GM12878 (cell line): ENCODE results near the gene STRIP2. TPM values are rescaled to one million over a fixed set of nuclear protein-coding genes. Genes with fewer than 3 reads are reported as not detected.

Source experiments
- ATAC-seq: fragments of 200-7000 bp; cut with Tn5 transposase; 3 replicates; pipeline ENCODE4 v1.9.1; 2020; ENCODE audit warnings: mild to moderate bottlenecking, moderate library complexity
- BruUV-seq: library from RNA; stranded (reverse); fragments of 400-500 nt; replicated peaks from 2 replicates; lab custom pipeline; 2021; lab: Mats Ljungman, UMichigan
- CTCF ChIA-PET: fragments of 300-600 bp; sonication (Branson Sonifier 250); formaldehyde crosslinking; extraction: SDS; loops from one replicate; lab custom pipeline; 2021; ENCODE audit warnings: inconsistent platforms; lab: Yijun Ruan, JAX
- POLR2A ChIA-PET: fragments of 350-600 bp; formaldehyde crosslinking; extraction: SDS; loops from one replicate; lab custom pipeline; 2021; ENCODE audit warnings: inconsistent platforms; lab: Charles Lee
- RAD21 ChIA-PET: fragments of 300-600 bp; sonication (Branson Sonifier 250); formaldehyde crosslinking; loops from one replicate; lab custom pipeline; 2023; ENCODE audit warnings: antibody characterized with exemption; ENCODE audit not compliant: unreplicated experiment; lab: Charles Lee
- SMC1A ChIA-PET: fragments of 300-600 bp; sonication (Branson Sonifier 250); formaldehyde crosslinking; loops from one replicate; lab custom pipeline; 2023; ENCODE audit not compliant: unreplicated experiment, uncharacterized antibody; lab: Charles Lee
- DNase-seq: peaks from one replicate; pipeline ENCODE4 v3.0.0-alpha.2; 2011; ENCODE audit warnings: low read depth, low spot score
- FAIRE-seq: peaks from 3 replicates; lab custom pipeline; 2011; peaks lifted over from hg19 to GRCh38; lab: Jason Lieb, UNC
- H2AFZ ChIP-seq: 2 replicates; pipeline ENCODE4 v1.6.0; 2011; ENCODE audit warnings: low read depth, low read length, control low read depth; ENCODE audit not compliant: control insufficient read depth
- H3K27ac ChIP-seq: 2 replicates; pipeline ENCODE4 v1.5.1; 2011; ENCODE audit warnings: control low read depth; ENCODE audit not compliant: control insufficient read depth, insufficient read depth
- H3K27me3 ChIP-seq, 2 experiments: replicated peaks in 1 of 2; 2 replicates each; pipeline versions ENCODE4 v1.6.0 to v1.6.1; 2011; ENCODE audit warnings: low read length in 1 of 2; ENCODE audit not compliant: control insufficient read depth in 2 of 2, insufficient read depth in 2 of 2
- H3K36me3 ChIP-seq, 2 experiments: 2 replicates each; pipeline ENCODE4 v1.5.1; 2011; ENCODE audit warnings: low read length in 1 of 2; ENCODE audit not compliant: control insufficient read depth in 2 of 2, insufficient read depth in 2 of 2
- H3K4me1 ChIP-seq: 2 replicates; pipeline ENCODE4 v1.6.1; 2011; ENCODE audit warnings: mild to moderate bottlenecking, low read length, moderate library complexity, mixed read lengths; ENCODE audit not compliant: control insufficient read depth, insufficient read depth
- H3K4me2 ChIP-seq: 2 replicates; pipeline ENCODE4 v1.6.0; 2011; ENCODE audit warnings: control low read depth; ENCODE audit not compliant: control insufficient read depth, insufficient read depth
- H3K4me3 ChIP-seq: fragments of 200-600 bp; sonication (generic); 2 replicates; pipeline ENCODE4 v1.5.1; 2016
- H3K79me2 ChIP-seq: 2 replicates; pipeline ENCODE4 v1.6.0; 2011; ENCODE audit warnings: low read length; ENCODE audit not compliant: control insufficient read depth, insufficient read depth
- H3K9ac ChIP-seq: 2 replicates; pipeline ENCODE4 v1.8.0; 2011; ENCODE audit warnings: low read length, control low read depth, mixed read lengths; ENCODE audit not compliant: control insufficient read depth, insufficient read depth
- H3K9me3 ChIP-seq: replicated peaks from 3 replicates; pipeline ENCODE4 v1.5.1; 2011; ENCODE audit warnings: mild to moderate bottlenecking, low read length; ENCODE audit not compliant: control insufficient read depth, insufficient read depth
- H4K20me1 ChIP-seq: 2 replicates; pipeline ENCODE4 v1.6.0; 2011; ENCODE audit not compliant: control insufficient read depth, insufficient read depth
- CBX5 ChIP-seq: sonication (generic); IDR thresholded peaks from 2 replicates; pipeline ENCODE4 v1.6.1; 2016; ENCODE audit warnings: low read depth, moderate library complexity, mild to moderate bottlenecking, inconsistent platforms
- CEBPZ ChIP-seq: fragments of 150-350 bp; IDR thresholded peaks from 2 replicates; pipeline ENCODE4 v1.6.1; 2016; ENCODE audit warnings: low read depth, low read length
- CTCF ChIP-seq, 3 experiments: IDR thresholded peaks in 2 of 3; conservative IDR thresholded peaks in 1 of 3; 2 replicates each; pipeline ENCODE4 v1.5.1; 2011; ENCODE audit warnings: low read depth in 3 of 3, low read length in 3 of 3, mild to moderate bottlenecking in 3 of 3, control low read depth in 2 of 3, moderate library complexity in 2 of 3, inconsistent platforms in 1 of 3, mixed read lengths in 1 of 3; ENCODE audit not compliant: control insufficient read depth in 2 of 3, insufficient read depth in 1 of 3; ENCODE audit errors: extremely low read depth in 1 of 3
- WGBS: methylation state at CpG from one replicate; pipeline ENCODE4 v1.1.6; 2016; ENCODE audit warnings: low lambda C conversion rate; ENCODE audit not compliant: insufficient replicate concordance, insufficient coverage; ENCODE audit errors: missing lambda C conversion rate; 5-methylcytosine and 5-hydroxymethylcytosine counted together
- in situ Hi-C: fragments of 300-500 bp; cut with MboI; formaldehyde crosslinking; loops from 9 replicates; pipeline ENCODE4 v1.14.3; 2018; ENCODE audit warnings: mixed read lengths
- intact Hi-C: fragments of 100-400 bp; cut with micrococcal nuclease; formaldehyde crosslinking; loops from one replicate; pipeline ENCODE4 v1.14.2; 2022; ENCODE audit not compliant: unreplicated experiment
- polyA plus RNA-seq, 11 experiments: library from polyadenylated mRNA; depleted of rRNA in 4 of 11; unstranded in 6 of 11; stranded (reverse) in 5 of 11; fragments of >200 nt; fragmentation: Nextera tagmentation in 4 of 11; fragmentation: Illumina TruSeq in 1 of 11; extraction: Ambion mirVana in 4 of 11; extraction: Trizol in 1 of 11; gene quantifications; 1 replicate in 1 of 11; 2 replicates in 10 of 11; pipeline versions ENCODE4 v1.2.1 to v1.2.3, GENCODE V29; 2011 to 2016; ENCODE audit warnings: inconsistent platforms in 2 of 11, missing spikeins in 2 of 11, low read depth in 1 of 11
- total RNA-seq, 4 experiments: library from RNA; depleted of rRNA in 3 of 4; stranded (reverse); fragments of >200 nt in 3 of 4; fragmentation: Illumina TruSeq in 1 of 4; extraction: Trizol in 1 of 4; gene quantifications; 2 replicates each; pipeline versions ENCODE4 v1.2.1 to v1.2.3, GENCODE V29; 2013 to 2021

The STRIP2 gene
- total and polyA plus RNA-seq, 10 of the 15 experiments (the other 5 are each of a cell fraction or from before 2014, with no cell fraction given), result 0.48 to 5.8 (median 1.8) TPM

GRCh38 chr7:129466796-129467195 lies 32.6 kb downstream of the STRIP2 start:
- no peak for DNase-seq
- TF ChIP-seq CEBPZ (no peak), CBX5 (no peak), CTCF (IDR thresholded peaks at IDR 0.05 in 2 of 3, conservative IDR thresholded peaks at IDR 0.05 in 1 of 3; ENCODE audit: control insufficient read depth in 2 of 3, extremely low read depth in 1 of 3, insufficient read depth in 1 of 3, low read depth in 3 of 3, low read length in 3 of 3) (no peak)
- H3K4me2 ChIP-seq, result no peak overlapping the region
- H3K9me3 ChIP-seq, result no peaks in the 10 kb centered on the region
- RAD21 ChIA-PET, result no interaction called here
- H3K9ac ChIP-seq, result no peak overlapping the region
- CTCF ChIA-PET, result interaction anchor here (0.7 to 9.1 kb wide), 4 partner anchors 33 to 122 kb away, joined by 3 to 83 read pairs (median 3); partner anchors contain the start of gene STRIP2
- no peak for ATAC-seq
- POLR2A ChIA-PET, result no interaction called here
- SMC1A ChIA-PET, result interaction anchor here (9.1 to 11.7 kb wide), 2 partner anchors 98 to 122 kb away, joined by 107 to 165 read pairs; no protein-coding TSS in a partner anchor
- no peak for FAIRE-seq
- H3K4me1 ChIP-seq, result no peaks in the 10 kb centered on the region
- H3K4me3 ChIP-seq, result no peak overlapping the region
- H3K27ac ChIP-seq, result no peak overlapping the region
- no peaks in the 10 kb centered on the region for H3K36me3 ChIP-seq
- H3K27me3 ChIP-seq, result no peaks in the 10 kb centered on the region
- no TSS peak for BruUV-seq
- H2AFZ ChIP-seq, result no peak overlapping the region
- in situ Hi-C loops (no loop called here), intact Hi-C loops (no loop called here)
- H4K20me1 ChIP-seq, result no peaks in the 10 kb centered on the region
- WGBS, result 90% methylated on average over 3 of the region's 3 CpGs
- H3K79me2 ChIP-seq, result no peaks in the 10 kb centered on the region
